NCI-H446 (cell line): Measurements from ENCODE around the gene TRAF3.

Experiments used
- DNase-seq, 2 experiments: peaks; one replicate each; lab custom pipeline; 2025; lab: John Stamatoyannopoulos, UW

The TRAF3 gene, protein sequence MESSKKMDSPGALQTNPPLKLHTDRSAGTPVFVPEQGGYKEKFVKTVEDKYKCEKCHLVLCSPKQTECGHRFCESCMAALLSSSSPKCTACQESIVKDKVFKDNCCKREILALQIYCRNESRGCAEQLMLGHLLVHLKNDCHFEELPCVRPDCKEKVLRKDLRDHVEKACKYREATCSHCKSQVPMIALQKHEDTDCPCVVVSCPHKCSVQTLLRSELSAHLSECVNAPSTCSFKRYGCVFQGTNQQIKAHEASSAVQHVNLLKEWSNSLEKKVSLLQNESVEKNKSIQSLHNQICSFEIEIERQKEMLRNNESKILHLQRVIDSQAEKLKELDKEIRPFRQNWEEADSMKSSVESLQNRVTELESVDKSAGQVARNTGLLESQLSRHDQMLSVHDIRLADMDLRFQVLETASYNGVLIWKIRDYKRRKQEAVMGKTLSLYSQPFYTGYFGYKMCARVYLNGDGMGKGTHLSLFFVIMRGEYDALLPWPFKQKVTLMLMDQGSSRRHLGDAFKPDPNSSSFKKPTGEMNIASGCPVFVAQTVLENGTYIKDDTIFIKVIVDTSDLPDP

DNA sequence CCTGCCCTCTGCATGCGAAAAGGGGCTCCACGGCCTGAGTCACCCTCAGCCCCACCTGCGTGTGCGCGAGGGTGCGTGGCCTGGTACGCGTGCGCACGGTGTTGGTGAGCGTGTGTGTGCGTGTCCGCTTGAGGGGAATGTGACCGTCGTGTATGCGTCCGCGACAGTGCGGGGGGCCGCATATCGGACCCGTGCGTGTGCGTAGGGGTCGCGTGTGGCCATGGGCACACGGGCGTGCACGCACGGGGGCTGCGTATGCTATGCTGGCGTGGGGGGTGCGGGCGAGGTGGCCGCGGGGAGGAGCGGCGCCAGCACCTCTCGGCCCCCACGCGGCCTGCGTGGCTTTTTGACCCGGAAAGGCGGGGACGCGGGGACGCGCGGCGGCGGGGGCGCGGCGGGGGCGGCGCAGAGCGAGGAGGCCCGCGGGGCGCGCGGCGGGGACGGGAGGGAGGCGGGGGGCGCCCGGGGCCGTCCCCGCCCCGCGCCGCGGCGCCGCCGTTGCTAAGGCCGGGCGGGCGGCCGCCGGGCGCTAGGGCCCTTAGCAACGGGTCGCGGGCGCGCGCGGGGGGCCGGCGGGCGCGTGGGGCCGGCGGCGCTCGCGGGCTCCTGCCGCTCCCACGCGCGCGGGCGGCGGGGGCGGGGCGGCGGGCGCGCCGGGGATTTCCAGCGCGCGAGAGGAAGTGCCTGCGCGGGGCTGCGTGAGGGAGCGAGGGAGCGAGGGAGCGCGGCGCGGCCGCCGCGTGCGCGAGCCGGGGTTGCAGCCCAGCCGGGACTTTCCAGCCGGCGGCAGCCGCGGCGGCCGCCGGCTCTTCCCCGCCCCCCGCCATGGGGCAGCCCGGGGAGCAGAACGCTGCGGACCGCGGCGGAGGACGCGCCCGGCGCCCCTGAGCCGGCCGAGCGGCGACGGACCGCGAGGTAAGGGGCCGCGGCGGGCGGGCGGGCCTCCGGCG is at the start of gene TRAF3:
TRAF3 (plus strand) TSS at position 689 of the 950 bp plus-strand sequence. CDS start 92,753 bp downstream, outside the sequence.
- peak in 1 of 2 experiments; percentile 62 for DNase-seq

GRCh38 chr14:102728501-102728900 is 48.7 kb upstream of the TRAF3 start:
- DNase-seq = no peak

DNA sequence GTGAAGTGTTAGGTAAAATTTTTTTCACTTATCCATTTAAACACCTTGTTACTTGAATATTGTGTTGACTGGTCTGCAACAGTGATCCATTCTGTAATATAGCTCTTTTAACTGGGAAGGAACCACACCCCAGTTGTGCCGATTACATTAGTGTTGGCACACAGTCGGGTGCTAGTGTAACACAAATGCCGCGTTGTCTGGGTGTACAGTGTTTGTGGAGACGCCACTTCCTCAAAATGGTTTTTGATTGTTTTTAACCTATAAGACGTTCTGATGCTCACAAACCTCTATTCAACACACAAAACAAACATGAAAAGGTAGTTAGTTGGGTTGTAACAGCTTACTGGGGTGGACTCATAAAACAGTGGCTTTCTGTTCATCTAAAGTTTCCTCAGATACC is 48.0 kb upstream of the TRAF3 start:
- DNase-seq = no peak

DNA sequence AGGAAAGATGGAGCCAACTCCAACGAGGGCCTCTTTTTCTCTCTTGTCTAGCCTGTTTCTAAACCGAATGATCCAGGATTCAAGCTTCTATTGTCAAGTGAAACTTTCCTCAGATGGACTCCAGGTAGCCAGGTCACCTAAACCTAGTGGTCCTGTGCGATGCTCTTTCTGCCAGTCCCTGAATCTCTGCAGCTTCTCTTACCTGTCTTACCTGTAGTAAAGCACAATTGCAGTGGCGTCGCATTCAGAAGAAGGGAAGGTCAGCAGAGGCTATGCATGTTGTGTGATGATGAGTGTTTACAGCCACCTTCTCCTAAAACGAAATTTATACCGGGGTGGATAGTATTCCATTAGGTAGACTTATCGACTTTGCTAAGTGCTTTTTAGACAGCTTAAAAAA is 47.4 kb upstream of the TRAF3 start:
- DNase-seq = no peak

DNA sequence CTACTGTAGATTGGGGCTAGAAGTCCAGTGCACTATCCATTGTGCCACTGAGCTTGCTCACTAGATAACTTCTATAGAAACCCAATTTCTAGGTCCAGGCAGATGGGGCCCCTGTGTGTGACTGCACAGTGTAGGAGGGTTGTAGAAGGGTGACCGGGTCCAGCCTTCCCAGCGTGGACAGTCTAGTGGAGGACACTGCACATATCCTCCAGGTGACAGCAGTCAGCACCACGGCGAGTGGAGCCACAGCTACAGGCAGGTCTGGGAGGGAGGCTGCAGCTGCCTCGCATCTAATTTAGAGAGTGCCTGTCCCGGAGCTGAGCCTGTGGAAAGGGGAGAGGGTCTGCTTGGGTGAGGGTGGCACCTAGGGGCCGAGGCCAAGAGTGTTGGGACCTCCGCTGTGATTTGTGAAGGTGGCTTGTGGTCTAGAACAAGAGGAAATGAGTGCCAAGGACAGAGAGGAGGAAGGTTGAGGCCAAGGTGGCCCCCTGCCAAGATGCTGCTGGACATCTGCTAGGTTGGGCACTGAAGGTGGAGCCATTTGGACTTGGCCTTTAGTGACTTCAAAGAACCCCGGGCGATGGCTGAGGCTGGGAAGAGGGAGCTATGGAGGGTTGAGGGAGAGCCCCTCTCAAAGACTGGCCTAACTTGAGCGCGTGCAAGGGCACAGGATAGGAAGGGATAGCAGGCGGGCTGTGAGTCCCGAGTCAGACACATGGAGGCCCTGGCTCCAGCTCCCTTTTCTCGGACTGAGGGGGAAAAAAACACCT is 46.0 kb upstream of the TRAF3 start:
- DNase-seq = peak in 1 of 2 experiments; percentile 20

- DNase-seq = no peak
Measured at GRCh38 chr14:102731871-102732800, 45.1 kb upstream of the TRAF3 start.

DNA sequence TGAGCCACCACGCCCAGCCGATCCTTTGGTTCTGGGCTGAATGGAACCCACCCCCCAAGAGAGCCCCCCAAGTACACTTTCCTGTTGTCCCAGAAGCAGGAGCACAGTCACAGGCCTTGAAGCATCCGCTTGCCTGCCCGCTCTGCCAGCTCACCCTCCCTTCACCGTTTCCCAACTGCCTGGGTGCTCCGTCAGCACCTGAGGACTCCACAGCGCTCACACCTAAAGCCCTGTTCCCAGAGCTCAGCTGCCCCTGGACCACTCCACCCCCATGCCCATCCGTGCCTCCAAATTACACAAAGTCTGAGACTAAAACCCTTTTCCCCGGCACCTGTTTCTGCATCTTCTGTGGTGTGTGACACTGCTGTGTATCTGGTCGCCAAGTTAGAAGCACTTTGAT is 44.3 kb upstream of the TRAF3 start:
- no peak for DNase-seq

DNA sequence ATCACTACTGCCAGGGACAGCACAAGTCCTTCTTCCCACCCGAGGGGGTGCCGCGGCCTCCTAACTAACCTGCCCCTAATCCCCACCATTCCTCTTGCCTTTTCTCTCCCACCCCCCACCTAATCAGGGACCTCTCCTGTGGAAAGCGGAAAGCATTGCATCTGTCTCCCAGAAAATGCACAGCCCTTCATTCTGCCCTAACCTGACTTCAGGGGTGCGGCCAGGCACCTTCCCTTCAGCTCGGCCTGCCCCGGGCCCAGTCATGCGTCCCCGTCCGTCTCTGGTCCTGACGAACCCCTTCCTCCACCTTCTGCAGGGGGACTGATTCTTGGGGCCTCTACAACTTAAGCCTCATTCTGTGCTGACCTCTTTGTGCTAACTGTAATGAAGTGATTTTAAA is 43.9 kb upstream of the TRAF3 start:
- DNase-seq = no peak

DNA sequence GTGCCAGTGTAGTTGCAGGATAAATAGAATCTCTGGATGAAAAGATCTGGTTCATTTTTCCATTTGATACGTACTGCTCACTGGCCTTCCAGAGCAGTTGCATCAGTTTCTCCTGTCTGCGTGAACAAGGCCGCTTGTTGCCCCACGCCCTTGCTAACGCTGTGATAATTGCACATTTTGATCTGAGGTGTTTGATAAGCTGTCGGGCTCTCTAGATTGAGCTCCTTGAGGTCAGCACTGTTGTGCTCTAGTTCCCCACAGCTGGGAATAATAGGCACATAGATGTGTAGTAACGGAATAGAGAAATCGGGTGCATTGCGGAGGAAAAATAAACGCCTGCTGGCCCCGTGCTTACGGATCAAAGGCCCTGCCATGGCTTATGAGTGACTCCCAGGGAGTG is 42.8 kb upstream of the TRAF3 start:
- no peak for DNase-seq

DNA sequence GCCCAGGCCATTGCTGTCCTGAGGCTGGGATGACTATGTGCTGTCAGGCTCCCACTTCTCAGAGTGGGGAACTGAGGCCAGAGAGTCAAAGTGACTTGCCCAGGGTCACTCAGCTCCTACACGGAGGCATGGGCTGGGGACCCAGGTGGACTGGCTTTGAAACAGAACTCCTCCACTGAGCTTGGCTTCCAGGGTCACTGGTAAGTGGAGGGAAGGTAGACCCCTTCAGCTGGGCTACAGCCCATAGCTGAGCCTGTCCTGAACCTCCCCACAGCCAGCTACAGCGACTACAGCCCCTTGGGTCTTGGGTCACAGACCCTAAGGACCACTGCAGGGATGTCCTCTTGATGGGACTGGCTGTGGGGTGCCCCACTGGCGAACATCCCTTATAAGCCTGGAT is 40.3 kb upstream of the TRAF3 start:
- no peak for DNase-seq

DNA sequence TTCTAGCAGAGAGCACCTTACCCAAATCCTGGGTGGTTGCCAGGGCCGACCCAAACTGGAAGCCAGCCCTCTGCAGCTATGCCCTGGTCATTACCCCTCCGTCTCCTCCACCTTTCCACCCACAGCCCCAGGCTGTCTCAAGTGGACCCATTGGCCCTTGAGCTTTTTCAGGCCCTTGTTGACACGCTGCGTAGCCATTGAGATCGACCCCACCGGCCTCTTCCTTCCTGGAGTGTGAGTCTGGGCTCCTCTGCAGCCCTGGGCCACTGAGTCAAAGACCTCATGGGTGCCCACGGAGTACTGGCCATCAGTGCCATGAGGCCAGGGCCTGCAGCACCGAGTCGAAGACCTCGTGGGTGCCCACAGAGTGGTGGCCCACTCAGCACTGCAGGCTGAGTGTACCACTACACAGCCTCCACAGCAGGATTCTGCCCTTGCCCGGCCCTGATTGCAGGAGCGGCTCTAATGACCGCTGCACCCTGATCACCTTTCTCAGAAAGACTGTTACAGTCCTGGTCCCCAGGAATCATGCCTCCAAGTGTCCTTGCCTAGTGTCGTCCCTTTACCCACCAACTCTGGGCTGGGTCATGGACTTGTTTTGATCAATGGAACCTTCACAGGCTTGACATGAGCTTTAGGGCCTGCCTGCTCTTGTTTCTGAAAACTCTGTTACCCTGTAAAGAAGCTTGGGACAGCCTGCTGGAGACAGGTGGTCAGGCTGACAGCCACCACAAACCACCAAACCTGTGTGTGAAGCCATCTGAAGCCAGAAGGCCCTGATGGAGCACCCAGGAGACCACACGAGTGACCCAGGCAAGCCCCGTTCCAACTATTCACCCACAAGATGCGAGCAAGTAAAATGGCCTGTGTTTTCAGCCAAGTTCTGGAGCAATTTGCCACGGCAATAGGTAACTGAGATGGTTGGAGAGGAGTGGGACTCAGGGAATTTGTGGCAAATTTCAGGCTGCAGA is 39.6 kb upstream of the TRAF3 start:
- no peak for DNase-seq

DNA sequence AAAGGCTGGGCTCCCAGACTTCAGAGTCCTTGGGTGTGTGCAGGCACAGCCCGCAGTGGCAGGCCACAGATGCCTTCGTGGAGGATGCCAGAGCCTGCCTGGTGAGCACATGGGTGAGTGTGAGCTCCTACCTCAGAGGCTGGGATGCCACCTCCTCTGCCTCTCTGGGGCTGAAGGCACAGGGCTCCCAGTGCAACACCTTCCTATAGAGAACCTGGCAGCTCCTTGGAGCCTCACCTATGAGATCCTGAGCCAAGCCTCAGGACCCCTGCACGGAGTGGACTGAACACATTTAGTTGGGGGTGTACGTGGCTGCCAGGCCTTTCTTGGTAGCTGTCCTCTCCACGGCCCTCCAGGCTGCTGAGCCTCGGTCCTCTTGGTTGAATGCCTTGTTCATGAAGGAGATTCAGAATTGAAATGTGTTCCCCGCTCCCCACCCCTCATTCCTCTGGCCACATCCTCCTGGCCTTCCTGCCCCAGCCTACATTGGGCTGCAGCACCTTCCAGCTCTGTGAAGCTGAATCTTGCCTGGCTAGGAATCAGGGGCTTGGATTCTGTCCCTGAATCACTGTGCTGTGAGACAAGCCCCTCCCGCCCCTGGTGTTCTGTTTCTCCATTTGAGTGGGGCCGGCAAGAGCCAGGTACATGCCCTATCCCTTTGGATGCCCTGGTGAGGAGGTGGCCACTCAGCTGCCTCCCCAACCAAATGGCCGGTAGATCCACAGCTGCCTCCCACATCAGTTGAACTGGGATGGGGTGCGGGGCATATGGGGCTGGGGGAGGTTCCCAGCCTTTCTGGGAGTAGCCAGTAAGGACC is 38.7 kb upstream of the TRAF3 start:
- DNase-seq = no peak

DNA sequence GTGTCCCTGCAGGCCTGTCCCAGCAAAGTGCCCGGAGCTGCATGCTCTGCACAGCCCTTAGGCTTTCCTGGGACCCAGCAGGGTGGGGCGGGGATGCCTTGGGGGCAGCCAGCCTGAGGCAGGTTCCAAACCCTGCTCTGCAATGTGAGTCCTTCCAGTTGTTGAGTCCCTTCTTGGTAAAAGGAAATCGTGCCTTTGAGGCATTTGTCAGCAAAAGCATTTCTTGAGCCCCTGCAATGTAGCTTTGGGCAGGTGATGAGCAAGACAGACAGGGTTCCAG is 38.1 kb upstream of the TRAF3 start:
- no peak for DNase-seq

GRCh38 chr14:102746634-102747438 is 30.4 kb upstream of the TRAF3 start:
- no peak for DNase-seq

GRCh38 chr14:102748806-102749205 is 28.4 kb upstream of the TRAF3 start:
- DNase-seq = no peak

- DNase-seq = no peak
Measured at GRCh38 chr14:102749393-102750305, 27.6 kb upstream of the TRAF3 start.

- no peak for DNase-seq
Measured at GRCh38 chr14:102750376-102750775, 26.9 kb upstream of the TRAF3 start.
